ENCODE results near the gene ZBTB2. TPM values are rescaled to one million over a fixed set of nuclear protein-coding genes. Genes with fewer than 3 reads are reported as not detected.

The ZBTB2 gene
- total RNA-seq, 1 experiment from 2014 or later, result 31.4 TPM

- Histone ChIP-seq H2BK20ac (ENCODE audit: low read depth, low read length, poor library complexity, severe bottlenecking) (no peak overlapping the region), H2BK12ac (ENCODE audit: insufficient read length, low read depth, low read length) (no peak overlapping the region), H3K4ac (ENCODE audit: low read depth, low read length) (no peak overlapping the region), H3K4me1 (ENCODE audit: insufficient read depth, low read length) (no peaks in the 10 kb centered on the region), H3K56ac (ENCODE audit: insufficient read length, low read depth, low read length) (no peak overlapping the region), H3K23me2 (ENCODE audit: insufficient read length, low read depth, low read length, poor library complexity, severe bottlenecking) (no peaks in the 10 kb centered on the region), H2BK15ac (ENCODE audit: low read depth, low read length) (no peak overlapping the region), H3K4me2 (ENCODE audit: insufficient read depth, insufficient read length, low read length) (no peak overlapping the region), H2BK120ac (ENCODE audit: low read depth, low read length, poor library complexity, severe bottlenecking) (no peak overlapping the region), H3K79me1 (ENCODE audit: insufficient read depth, low read depth, low read length, poor library complexity, severe bottlenecking) (peaks cover 8% of the 10 kb centered on the region), H3K14ac (ENCODE audit: insufficient read depth, low read length) (no peak overlapping the region), H4K8ac (replicated peaks; ENCODE audit: insufficient read length, low read depth, low read length) (no peak overlapping the region), H3K18ac (ENCODE audit: insufficient read length, low read depth, low read length) (no peak overlapping the region), H4K20me1 (ENCODE audit: control insufficient read depth, insufficient read depth, insufficient read length) (no peaks in the 10 kb centered on the region), H3K9ac (ENCODE audit: extremely low read depth, insufficient read length, low read length) (no peak overlapping the region), H2AFZ (ENCODE audit: low read length) (no peak overlapping the region), H3T11ph (ENCODE audit: low read length) (no peak overlapping the region), H2AK5ac (ENCODE audit: insufficient read length, low read length) (no peak overlapping the region), H3K79me2 (ENCODE audit: insufficient read depth, low read length) (peaks cover 30% of the 10 kb centered on the region), H3K23ac (ENCODE audit: insufficient read length, low read depth, low read length) (no peak overlapping the region), H2BK5ac (ENCODE audit: insufficient read length, low read length) (no peak overlapping the region), H4K91ac (ENCODE audit: insufficient read length, low read depth, low read length) (no peak overlapping the region), H3K27ac (ENCODE audit: insufficient read length, low read depth, low read length) (no peak overlapping the region), H4K5ac (ENCODE audit: insufficient read length, low read depth, low read length) (no peak overlapping the region), H3K27me3 (ENCODE audit: insufficient read depth, low read length) (no peaks in the 10 kb centered on the region), H3K9me3 (ENCODE audit: control insufficient read depth, low read depth, low read length) (no peaks in the 10 kb centered on the region)
- WGBS (ENCODE audit: extremely low coverage, insufficient read length, low lambda C conversion rate), result no CpG with 5 or more reads among the region's 6 CpGs
- no peaks in the 10 kb centered on the region for H3K27me3 Mint-ChIP-seq (ENCODE audit: low read depth)
- H3K9me3 Mint-ChIP-seq, result no peaks in the 10 kb centered on the region
- no peak for DNase-seq
- H3K4me3 Mint-ChIP-seq, result no peak overlapping the region
- peaks cover under 1 to 6% of the 10 kb centered on the region in 2 experiments; a peak in 1 of 4 replicates for H3K4me1 Mint-ChIP-seq
- no peak for TF ChIP-seq CTCF (conservative IDR thresholded peaks at IDR 0.05)
- peaks cover 24 to 32% (median 27%) of the 10 kb centered on the region in 3 experiments for H3K36me3 Mint-ChIP-seq (ENCODE audit: insufficient read depth in 1 of 3, low read depth in 3 of 3)
- 0 out of 7 replicates have a peak overlapping the region, but pooled peaks of 1 of the 3 experiments have one; percentile 63 for H3K27ac Mint-ChIP-seq
Measured at GRCh38 chr6:151400473-151400872, 9.1 kb upstream of the ZBTB2 start.
